NCI-H2081 treated with DMSO at 0.1 percent for 48 hours (cell line): ENCODE measurements around the gene SH3GL2.

ENCODE experiments used
- DNase-seq: peaks from one replicate; lab custom pipeline; 2025; lab: John Stamatoyannopoulos, UW

Gene SH3GL2

DNA sequence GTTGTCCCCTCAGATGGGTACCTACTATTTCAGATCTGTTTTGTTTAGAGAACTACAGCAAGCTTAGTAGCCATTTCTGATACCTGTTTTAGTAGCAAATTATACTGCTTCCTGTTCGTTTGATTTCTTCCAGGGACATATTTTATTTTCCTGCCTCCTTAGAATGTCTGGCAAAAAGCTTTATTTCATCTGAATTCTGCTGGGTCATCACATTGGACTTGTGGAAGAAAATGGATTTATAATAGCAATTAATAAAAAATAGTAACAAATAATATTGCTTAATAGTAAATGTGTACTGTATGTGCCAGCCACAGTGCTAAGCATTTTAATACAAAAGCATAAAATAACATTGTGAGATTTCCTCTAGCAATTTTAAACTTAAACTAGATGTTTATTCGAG is 79.4 kb downstream of the SH3GL2 start:
- no peak for DNase-seq

DNA sequence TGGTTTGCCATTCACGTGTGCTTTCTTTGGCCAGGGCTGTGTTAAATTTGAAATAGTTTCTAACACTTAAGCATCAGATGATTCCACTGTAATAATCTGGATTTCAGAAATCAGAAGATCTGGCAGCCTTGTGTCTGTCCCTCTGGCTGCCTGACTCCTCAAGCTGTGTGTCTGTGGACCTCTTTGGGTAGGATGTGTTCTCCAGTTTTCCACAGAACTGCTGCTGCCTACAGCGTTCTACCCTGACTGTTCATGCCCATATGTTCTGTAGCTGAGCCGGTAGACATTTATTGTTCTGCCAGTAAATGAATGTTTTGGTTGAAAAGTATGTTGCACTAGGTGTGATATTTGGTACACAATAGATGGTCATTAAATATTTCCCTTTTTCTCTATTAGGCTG is 81.3 kb downstream of the SH3GL2 start:
- DNase-seq = no peak

DNA sequence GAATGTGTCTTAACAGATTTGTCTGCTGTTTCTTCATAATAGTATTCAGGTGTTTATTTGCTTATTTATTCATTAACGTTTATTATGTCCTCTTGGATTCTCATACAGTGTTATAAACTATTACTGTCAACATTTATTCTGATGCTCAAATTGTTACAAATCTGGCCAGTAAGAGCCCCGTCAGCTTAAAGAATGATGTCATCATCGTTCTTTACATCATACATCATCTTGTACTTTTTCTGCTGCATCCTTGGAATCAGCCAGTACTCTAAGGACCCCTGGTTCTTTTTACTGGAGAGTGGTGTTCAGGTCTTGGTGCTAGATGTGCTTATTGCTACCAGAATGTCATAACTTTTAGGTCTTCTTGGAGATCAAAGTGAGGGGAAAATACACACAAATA is 86.6 kb downstream of the SH3GL2 start:
- DNase-seq = no peak

DNA sequence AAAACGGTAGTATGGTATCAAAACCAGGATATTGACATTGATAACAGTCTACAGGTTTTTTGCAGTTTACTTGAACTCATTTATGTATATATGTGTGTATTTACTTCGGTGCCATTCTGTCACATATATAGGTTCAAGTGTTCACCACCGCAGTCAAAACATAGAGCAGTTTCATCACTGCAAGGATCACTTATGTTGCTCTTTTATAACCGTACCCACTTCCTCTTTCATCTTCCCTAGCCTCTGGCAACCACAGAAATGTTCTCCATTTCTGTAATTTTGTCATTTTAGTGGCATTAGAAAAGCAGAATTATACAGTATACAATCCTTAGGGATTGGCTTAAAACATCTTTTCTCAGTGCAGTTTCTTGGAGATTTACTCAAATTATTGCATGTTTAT is 90.3 kb downstream of the SH3GL2 start:
- DNase-seq = no peak

DNA sequence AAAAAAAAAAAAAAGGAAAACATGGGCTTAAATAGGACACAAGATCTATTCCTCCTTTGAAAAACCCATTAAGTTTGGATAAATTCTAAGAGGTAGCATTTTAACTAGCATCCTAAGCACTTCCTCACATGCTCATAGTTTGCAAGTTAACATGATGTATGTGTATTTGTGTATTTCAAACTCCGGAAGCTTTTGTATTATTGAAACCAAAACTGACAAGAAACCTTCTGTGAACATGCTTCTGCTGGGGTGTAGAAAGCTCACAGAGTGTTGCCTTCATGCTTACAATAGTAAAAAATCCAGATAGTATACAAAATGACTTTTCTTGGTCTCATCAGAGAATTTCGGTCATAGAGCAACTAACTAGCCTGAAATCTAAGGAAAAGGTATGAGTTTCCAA is 103.8 kb downstream of the SH3GL2 start:
- DNase-seq = no peak

DNA sequence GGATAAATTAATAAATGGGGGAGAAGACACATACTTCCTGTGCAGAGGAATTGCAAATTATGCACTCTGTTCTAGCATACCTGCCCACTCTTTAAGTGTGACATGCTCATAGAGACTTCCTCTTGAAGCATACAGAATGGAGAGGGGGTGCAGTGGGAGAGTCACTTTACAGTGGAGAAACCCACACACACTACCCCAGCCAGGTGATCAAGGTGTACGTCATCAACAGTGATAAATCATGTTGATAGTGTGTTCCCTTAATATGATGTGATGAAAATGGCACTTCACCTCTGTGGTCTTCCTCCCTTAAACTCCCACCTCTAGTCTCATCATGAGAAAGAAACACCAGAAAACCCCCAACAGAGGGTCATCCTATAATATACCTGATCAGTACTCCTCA is 110.0 kb downstream of the SH3GL2 start:
- DNase-seq = no peak

DNA sequence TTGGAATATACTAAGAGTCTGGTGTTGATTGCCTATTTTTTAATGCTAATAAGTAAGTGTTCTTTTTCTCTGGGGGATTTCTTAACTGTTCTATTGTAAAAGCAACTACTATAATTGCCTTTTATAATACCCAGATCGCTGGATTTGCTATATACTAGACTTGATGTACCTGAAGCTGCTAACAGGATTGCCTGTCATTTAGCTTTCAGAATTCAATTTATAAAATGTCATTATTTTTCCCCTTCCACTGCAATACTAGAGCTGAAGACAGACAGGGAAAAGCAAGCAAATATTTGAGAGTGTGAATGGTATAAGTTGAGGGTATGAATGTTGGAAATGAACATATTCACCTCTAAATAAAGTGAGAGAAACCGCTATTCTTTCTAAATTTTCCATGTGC is 115.5 kb downstream of the SH3GL2 start:
- no peak for DNase-seq

DNA sequence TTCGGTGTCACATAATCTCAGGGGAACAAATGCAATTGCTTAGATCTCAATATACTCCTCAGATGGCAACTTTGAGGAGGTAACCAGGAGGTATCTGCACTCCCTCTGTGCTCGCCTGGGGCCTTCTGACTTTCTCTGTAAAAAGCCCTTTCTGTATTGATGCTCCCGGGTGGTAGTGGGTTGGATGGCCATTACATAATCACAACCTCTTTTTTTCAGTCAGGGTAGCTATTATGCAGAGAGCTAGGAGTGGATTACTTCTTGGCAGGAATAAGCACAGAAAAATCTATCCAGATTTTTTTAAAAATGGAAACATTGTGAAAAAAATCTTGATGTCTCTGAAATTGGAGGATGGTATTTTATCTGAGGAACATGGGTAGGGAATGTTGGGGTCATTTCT is 116.6 kb downstream of the SH3GL2 start:
- no peak for DNase-seq

DNA sequence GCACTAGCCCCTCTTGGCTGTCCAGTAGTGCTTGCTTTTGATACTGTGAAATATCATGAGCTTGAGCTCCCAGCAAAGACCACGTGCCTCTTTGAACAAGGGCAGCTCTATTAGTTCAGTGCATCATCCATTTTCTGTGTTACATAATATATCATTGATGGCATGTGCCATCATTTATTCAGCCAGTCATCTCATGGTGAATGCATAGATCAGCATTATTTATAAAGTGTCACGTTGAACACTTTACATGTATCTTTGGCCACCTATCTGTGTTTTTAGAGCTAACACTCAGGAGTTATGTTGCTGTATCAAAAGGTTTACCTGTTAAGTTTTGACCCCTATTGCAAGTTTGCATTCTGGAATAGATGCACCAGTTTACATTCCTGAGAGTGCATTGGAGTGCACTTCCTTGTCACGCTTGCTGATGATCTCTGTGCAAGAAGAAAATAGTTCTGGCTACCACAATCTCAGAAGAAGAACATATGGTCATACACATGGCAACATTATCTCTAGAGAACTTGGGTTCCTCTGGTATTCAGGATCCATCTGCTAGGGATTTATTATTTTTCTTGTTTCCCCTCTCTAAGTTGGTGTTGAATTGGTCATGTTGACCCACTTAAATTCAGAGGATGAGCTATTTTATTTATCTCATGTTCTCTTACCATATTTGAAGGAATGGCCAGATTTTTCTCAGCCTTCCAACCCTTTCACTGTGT is 120.9 kb downstream of the SH3GL2 start:
- DNase-seq = no peak

DNA sequence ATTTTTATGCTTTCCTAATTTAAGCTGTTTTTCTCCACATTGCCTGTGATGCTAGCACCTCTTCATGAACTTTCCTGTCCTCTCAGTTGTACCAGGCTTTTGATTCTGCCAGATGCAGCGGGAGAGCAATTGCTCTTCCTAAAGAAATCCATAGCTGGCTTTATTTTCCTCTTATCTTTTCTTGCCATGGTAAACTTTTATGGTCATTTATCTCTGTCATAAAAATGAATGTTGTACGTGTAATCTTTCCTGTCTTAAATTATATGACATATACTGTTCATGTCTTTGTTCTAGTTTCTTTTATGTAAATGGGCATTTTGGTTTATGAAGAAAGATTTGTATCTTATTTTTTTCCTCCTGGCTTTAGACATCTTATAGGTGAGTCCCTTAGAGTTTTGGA is 127.5 kb downstream of the SH3GL2 start:
- DNase-seq = no peak

DNA sequence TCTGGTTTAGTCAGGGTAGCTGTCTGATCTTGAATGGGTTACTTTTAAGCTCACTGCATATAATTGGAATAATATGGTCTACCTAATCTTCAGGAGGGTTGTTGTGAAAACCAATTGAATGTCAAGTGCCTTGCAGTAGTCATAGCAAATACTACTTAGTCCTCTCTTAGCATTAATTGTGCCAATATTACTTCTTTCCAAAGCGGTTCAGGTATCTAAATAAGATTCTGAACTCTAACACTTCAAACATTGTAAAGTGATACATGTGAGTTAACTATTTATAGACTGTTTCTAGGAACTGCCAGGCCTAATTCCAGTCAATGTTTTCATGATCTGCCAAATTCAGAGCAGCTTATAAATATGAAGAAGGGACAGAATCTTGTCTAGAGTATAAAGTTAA is 140.2 kb downstream of the SH3GL2 start:
- no peak for DNase-seq

DNA sequence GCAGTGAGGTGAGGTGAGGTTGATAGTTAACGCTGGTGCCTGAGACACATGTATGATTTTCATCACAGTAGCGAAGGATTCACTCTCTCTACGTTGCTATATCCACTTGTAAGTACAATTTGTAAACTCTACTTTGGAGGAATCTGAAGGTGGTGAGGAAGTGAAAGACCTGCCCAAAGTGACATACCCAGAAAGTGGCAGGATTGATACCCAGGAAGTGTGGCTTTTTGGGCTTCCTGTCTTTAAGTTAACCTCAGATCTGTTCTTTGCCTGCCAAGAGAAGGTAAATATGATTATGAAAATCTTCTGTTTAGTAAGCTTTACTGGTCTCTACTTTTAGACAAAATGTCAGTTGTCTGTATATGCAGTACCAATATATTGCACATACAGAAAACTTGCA is 143.1 kb downstream of the SH3GL2 start:
- no peak for DNase-seq

DNA sequence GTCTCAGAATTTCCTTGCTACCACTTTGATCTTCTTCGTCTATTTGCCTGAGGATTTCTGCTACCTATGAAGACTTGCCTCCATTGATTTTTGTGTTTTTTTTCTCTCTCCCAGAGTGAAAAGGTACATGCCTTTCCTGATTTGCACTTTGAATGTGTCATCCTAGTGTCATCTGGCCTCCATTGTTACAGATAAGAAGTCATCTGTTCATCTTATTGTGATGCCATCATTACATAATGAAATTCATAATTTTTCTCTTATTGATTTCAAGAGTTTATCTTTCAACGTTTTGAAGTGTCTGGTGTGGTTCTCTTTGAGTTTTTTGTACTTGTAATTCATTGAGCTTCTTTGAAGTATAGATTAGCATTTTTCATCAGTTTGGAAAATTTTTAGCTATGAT is 144.8 kb downstream of the SH3GL2 start:
- no peak for DNase-seq

DNA sequence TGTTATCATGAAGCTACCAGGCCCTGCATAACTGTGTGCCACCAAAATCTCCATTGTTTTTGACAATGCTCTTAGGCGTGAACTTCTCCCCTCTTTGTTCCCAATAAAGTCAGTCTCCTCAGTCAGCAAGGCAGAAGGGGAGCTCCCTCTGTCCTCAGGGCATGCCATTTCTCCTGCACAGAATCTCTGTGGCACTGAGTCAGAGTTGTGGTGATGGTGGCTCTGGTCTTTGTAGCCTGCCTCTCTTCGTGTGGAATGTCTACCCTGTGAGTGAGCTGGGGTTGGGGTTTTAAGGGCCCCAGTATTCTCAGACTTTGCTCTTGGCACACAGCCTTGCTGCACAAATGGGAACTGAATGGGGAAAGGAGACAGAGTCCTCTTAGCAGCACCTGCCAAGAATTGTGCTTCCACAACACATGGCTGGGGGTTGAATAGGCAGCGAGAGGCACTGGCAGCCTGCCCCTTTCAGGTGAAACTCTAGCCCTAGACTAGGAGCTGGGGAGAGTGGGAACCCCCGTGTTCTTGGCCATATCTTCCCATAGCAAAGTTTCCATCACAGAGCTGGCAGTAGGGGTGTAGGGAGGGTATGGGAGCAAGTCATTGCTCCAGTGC is 146.6 kb downstream of the SH3GL2 start:
- no peak for DNase-seq

DNA sequence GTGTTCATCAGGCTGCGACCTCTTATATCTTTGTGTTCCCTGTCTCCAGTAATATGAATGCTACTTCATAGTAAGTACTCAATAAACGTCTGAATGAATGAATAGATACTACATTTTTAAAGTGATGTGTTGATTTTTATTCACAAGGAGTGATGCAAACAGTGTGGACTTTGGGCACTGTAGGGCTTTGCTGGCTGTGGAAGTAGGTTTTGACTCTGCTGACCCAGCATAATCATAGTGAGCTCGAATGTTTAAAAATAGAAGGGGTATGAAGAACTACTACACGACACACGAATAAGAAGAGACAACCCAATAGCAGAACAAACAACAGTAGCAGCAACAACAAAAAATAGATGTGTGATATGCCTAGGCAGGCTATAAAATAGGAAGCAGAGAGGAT is 147.4 kb downstream of the SH3GL2 start:
- DNase-seq = no peak

DNA sequence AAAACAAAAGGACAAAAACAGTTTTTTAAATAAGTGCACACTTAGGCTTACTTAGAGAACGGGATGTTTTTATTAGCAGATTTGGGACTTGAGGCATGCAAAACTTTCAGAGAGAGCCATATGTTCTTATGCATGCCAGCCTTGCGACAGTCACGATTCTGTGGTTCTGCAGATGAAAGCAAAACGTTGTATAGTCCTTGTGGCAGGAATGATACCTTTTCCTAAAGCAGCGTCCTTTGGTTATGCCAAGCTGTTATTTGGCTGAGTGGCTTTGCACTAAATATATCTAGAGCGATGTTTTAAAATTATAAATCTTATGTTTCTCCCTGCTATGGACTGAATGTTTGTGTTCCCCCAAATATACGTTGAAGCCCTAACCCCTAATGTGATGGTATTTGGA is 152.0 kb downstream of the SH3GL2 start:
- no peak for DNase-seq

DNA sequence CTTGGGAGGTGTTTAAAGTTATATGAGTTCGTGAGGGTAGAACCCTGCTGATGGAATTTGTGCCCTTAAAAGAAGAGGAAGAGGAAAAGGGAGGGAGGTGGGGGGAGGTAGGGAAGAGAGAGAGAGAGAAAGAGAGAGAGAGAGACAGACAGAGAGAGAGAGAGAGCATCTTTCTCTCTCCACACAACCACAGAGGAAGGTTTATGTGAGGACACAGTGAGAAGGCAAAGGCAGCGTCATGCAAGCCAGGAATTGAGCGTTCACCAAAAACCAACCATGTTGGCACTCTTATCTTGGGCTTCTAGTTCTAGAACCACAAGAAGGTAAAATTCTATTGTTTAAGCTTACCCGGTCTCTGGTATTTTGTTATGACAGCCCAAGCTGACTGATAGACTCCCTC is 152.4 kb downstream of the SH3GL2 start:
- DNase-seq = no peak

DNA sequence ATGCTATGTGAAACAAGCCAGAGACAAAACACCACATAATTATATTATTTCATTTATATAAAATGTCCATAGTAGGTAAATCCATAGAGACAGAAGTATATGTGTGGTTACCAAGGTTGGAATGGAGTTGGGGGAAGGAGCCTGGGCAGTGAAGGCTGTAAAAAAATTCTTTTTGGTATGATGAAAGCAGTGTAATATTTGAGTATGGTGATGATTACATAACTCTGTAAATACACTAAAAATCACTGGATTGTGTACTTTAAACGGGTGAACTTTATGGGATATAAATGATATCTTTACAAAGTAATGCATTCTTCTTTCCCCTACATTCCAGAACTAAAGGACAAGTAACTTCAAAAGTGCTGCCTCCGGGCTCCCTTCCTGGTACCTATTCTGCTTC is 155.8 kb downstream of the SH3GL2 start:
- no peak for DNase-seq

DNA sequence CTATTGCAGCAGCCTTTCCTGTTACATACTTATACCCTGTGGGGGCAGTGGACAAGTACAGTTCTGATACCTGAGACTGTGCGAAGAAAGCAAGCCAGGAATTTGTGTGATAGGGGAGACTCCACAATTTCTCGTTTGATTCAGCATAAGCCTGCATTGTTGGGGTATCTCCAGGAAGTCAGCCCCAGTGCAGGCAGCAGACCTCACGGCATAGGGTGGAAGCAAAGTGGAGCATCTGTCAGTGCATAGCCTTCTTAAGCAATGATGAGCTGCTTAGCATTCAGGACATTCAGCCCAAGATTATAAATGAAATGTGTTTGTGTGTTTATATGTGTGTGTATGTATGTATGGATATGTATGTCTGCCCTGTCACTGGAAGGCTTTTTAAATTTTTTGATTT is 157.0 kb downstream of the SH3GL2 start:
- DNase-seq = no peak

DNA sequence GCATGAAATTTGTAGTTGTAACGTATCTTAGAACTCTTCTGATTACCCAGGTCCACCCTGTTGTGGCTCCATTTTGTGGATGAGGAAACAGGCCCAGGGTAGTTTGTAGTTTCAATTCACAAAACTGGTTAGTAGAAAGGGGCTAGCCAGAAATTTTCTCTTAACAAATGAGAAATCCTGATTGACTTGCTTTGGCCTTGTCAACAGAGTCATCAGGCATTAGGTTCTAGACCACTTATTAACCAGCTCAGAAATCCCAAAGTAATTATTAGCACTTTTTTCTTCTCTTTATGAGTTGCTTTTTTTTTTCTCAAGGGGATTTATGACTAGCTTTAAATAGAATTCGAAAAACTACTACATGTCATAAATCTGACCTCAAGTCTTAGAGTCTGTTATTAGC is 160.2 kb downstream of the SH3GL2 start:
- DNase-seq = no peak

DNA sequence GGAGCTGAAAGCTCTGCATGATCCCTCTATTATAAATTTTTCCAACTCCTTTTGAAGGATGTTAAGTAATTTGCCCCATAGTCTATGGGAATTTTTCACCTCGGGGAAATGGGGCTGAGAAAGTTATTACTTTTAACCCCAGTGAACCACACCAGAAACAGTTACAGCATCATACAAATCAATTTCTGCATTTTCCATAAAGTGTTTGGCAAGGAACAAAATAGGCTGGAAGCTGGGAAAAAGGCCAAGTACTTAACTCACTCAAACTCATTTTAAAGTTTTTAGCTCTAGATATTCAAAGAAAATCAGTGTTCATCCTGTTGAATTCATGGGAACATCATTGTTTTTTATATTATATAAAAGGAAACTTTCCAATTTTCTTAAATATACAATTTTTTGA is 160.9 kb downstream of the SH3GL2 start:
- no peak for DNase-seq

DNA sequence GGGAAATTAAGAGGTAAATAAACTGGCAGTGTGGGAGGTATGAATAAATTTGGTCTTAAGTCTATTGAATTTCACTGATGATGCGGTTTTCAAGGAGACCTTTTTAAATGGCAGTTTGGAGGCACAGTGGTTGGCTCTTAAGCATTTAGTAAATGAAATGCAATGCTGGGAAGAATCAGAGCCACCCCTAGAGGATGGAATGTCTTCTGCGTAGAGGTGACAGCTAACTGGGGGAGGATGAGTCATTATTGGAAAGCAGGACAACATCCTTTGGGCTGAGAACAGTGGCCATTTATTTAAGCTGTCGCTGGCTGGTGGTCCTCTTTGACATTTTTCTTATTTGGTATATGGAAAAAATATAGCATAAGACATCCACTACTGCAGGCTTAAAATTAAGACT is 163.2 kb downstream of the SH3GL2 start:
- no peak for DNase-seq

DNA sequence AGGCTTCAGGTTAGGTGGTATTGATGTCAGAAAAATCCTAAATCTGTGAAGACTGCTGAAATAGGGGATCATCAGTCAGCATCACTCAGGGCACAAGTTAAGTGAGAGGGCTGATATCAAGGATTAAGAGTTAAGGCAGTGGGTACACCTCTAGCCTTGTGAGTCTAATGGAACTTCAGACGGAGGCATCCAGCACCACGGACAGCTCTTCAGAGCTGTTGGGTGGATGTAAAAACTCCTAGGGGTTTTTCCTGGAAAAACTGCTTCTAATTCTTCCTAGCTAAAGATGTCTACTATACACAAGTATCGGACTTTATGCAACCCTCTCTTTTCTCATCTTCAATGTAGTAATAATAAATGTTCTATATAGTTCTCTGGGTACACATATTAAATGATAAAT is 165.9 kb downstream of the SH3GL2 start:
- DNase-seq = no peak

DNA sequence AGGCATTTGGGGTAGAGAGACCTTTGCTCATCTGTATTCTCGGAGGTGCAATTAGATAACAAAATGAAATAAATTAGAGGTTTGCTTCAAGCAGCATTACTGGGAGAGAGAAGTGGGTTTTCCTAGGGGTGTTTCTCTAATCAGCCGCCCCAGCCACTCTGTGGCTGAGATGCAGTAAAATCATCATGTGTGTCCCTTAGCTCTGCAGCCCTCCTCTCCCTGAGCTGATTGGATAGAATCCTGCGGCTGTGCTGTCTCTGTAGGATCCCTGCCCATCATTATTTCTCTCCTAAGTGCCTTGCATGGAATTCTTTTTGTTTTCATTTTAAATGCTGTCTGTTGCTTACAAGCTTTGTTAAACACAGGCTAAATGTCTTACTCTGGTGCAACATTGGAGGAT is 171.4 kb downstream of the SH3GL2 start:
- DNase-seq = no peak
